HG03439 (cell line): ENCODE data around the gene ADI1.
"Not testable (repeated sequence)": the region's sequence is repeated elsewhere in the genome, so short reads cannot be mapped to it uniquely, and the experiment has no call there.

Experiments
- ATAC-seq: cut with Tn5 transposase; IDR thresholded peaks from one replicate; pipeline ENCODE4 v1.9.1; 2021; ENCODE audit warnings: mild to moderate bottlenecking, moderate library complexity; ENCODE audit not compliant: unreplicated experiment

ADI1 gene

DNA sequence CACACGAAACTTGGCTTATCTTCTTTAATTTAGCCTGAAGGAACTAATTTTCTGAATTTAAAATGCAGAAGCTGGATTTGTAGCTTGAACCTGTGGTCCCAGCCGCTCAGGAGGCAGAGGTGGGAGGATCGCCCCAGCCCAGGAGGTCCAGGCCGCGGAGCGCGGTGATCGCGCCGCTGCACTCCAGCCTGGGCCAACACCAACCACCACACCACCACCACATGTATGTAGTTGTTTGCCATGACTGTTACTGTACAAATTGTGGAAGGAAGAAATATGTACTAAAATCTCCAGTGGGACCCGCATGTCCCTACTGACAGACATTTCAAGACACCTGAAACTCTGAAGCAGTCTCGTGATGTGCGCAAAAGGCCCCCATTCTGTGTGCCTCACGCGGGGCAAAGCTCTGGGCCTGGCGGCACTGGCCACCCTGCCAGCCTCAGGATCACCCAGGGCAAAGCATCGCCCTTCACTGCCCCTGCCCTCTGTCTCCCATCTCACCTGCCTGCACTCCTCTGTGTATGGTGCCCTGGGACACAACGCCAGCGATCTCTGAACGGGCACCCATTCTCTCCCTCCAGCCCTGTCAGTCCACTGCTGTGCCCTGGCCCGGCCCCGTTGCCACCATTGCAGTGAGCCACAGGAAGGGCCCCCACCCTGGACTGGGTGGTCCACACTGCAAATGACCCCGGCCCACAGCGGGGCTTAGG, 10.1 kb upstream of the ADI1 start:
- ATAC-seq = no peak

DNA sequence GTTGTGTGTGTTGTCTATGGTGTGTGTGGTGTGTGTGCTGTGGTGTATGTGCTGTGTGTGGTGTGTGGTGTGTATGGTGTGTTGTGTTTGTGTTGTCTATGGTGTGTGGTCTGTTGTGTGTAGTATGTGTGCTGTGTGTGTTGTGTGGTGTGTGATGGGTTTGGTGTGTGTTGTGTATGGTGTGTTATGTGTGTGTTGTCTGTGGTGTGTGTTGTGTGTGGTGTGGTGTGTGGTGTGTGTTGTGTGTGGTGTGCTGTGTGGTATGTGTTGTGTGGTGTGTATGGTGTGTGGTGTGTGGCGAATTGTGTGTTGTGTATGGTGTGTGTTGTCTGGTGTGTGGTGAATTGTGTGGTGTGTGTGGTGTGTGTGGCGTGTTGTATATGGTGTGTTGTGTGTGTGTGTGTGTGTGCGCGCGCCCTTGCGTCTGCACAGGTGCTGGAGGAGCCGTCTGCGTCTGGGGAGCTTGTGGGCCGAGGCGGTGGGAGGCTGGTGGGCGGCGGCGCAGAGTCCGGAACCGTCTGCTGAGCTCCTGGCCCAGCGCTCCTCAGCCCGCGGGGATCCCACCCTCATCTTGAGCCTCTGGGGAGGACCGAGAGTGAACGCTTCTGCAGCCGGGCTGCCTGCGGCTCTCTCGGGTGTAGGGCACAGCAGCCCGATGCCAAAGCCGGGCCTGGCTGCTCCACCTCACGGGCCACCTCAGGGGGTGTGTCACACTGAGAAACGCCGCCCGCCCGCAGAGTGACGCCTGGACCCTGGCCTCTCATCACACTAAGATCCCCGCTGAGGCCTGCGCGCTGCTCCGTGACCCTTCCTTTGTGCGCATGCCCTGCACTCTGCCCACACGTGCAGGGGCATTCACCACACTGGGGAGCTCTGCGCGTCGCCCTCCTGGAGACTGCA, 8.8 kb upstream of the ADI1 start:
- ATAC-seq = no peak

DNA sequence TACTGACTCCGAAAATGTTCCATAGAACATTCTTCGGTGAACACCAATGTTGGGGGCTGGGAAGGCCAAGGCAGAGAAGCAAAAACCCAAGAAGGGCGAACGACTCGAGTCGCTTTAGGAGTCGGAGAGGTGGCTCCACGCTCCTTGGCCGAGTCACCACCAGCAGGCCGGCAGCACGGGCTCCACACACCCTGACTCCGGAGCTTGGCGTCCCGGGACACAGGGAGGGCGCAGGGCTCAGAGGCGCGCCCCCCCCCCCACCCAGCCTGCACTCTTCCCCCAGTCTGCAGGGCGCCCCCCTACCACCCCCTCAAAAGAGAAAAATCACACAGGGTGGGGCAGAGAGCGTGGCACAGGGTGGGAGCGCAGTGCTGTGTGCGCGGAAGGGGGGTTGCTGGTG, 7.5 kb upstream of the ADI1 start:
- ATAC-seq = no peak

DNA sequence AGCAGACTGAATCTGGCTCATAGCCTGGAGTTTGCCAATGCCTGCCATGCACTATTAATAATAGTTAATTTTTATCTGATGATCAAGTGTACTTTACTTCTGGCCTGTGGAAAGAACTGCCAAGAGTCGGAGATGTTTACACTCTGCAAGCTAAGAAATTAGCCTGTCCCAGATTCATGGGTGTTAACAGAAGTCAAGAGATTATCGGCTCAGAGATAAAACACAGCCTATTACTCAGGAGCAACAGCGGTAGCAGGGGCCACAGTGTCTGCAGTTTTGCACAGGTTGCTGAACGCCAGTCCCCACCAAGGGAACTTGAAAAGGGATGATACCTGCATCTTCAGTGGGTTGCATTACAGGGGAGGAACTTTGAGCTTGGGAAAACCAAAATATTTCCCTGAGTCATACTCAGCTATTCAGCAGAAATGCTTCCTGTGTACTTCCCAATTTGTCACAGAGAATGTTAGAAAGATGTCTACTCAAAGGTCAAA, 4.3 kb upstream of the ADI1 start:
- ATAC-seq = no peak

DNA sequence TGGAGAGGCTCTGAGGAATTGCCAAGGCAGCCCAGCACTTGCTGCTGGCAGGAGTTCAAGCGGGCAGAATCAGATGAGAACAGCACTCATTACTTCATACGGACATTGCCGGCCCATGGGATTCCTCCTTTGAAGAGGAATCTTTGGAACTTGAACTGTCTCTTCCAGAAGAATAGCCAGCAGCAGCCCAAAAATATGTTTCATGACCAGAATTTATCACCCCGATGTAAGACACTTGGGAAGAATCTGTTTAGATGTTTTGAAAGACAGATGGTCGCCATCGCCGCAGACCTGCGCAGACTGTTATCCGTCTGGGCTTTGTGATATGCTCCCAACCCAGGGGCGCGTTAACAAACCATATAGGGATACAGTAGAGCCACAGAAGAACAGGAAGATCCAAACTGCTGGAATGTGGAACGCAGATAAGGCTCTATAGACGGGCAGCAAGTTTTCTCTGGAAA, 3.7 kb upstream of the ADI1 start:
- no peak for ATAC-seq

DNA sequence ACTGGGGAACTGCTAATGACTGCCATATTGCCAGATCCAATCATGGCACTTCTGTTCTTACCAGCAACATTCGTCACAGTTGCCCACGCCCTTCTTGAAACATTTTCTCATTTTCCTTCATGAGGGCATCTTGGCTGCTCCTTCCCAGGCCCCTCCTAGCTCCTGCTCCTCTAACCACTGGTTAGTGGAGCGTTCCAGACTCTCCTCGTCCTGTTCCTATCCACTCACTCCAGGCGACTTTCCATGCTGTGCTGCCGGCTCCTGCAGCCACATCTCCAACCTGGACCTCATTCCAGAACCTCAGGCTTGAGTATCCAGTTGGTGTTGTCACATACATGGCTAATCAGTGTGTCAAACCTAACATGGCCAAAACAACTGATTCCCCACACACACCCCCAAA, 1.3 kb upstream of the ADI1 start:
- ATAC-seq = no peak

DNA sequence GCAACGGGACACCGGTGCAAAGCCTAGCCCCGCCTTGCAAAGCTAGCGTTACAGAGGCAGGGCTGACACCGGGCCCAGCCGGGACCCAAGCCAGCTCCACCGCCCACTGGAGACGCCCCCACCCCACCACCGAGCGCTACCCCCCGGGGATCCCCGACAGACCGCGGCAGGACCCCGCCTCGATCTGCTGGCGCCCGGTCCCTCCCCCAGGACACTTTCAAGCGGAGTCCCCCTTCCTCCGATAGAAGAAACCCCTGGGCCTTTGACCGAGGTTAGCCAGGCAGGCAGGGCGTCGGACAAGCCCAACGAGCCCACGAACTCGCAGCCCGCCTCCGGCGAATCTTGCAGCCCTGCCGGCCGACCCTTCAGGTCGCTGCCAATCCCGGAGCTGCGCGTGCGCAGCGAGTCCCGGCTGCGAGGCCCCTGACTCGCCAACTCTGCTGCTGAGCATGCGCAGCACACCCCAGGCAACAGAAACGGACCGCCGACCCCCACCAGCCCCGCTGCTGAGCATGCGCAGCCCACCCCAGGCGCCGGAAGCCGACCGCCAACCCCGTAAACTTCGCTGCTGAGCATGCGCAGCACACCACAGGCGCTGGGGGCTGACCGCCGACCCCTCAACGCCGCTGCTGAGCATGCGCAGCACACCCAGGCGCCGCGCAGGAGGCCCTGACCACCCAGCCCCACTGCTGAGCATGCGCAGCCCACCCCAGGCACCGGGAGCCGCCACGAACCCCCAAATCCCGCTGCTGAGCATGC, 656 bp downstream of the ADI1 start:
- ATAC-seq = peak; percentile 83

DNA sequence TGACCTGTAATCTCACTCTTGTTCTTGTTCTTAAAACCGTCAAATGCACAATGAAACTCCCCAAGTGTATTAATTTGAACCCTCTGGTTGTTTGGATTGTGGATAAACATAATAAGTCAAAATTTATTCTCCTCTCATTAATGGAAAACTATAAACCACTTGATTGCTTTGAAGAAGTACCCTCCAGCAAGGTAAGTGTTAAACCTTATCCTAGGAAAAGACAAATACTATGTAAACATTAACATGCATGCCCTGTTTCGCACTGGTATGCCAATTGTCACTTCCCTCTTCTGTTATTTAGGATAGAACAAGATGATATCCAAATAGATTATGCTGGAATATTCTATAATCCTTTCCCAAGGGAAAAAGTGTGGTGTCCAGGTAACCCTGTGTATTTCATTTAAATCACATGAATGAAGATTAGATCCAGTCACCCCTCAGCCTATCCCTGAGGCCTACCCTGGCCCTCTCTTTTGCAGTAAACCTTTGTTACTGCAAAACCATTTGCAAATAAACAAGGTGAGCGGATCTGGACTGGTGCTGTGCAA, 1.3 kb downstream of the ADI1 start:
- ATAC-seq = no peak

DNA sequence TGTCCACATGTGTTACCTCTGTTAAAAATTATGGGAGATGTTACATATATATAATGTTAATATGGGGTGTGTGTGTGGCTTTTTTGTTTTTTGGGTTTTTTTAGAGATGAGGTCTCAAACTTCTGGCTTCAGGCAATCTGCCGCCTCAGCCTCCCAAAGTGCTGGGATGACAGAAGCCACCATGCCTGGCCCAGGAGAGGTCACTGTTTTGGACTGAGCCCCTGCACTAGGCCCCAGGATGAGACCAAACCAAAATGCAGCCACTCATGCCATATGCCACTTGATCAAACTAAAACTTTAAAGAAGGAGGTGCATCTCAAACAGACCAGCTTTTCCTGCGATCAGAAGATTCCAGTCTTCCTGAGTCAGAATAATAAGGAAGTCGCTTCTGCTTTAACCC, 2.5 kb downstream of the ADI1 start:
- ATAC-seq = no peak

DNA sequence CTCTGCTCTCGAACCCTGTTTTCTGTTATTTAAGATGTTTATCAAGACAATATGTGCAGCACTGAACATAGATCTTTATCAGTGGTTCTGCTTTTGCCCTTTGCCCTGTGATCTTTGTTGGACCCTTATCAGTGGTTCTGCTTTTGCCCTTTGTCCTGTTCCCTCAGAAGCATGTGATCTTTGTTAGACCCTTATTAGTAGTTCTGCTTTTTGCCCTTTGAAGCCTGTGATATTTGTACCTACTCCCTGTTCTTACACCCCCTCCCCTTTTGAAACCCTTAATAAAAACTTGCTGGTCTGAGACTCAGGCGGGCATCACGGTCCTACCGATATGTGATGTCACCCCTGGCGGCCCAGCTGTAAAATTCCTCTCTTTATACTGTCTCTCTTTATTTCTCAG, 3.9 kb downstream of the ADI1 start:
- ATAC-seq = not testable (repeated sequence)

DNA sequence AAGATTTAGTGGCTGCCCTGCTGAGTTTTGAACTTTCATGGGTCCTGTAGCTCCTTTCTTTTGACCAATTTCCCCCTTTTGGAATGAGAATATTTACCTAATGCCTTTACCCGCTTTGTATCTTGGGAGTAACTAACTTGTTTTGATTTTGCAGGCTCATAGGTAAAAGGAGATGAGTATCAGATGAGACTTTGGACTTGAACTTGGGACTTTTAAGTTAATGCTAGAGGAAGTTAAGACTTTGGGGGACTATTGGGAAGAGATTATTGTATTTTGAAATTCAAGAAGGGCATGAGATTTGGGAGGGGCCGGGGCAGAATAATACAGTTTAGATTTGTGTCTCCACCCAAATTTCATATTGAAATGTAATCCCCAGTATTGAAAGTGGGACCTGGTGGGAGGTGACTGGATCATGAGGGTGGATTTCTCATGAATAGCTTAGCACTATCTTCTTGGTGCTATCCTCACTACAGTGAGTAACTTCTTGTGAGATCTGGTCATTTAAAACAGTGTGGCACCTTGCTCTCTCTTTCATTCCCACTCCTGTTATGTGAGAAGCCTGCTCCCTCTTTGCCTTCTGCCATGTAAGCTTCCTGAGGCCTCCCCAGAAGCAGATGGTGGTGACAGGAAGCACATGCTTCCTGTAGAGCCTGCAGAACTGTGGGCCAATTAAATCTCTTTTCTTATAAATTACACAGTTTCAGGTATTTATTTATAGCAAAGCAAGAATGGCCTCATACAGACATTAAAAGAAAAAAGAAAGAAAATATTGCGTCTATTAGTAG, 6.1 kb downstream of the ADI1 start:
- no peak for ATAC-seq

DNA sequence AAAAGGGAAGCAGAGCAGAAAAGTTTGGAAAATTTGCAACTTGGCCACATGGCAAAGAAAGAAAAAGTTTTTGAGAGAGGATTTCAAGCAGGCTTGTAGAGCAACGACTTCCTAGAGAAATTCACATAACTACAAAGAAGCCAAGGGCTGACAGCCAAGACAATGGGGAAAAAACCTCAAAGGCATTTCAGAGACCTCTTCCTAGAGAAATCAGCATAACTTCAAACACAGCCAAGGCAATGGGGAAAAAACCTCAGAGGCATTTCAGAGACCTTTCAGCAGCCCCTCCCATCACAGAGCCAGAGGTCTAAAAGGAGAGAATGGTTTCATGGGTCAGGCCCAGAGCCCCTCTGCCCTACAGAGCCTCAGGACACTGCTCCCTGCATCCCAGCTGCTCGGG, 7.2 kb downstream of the ADI1 start:
- no peak for ATAC-seq

DNA sequence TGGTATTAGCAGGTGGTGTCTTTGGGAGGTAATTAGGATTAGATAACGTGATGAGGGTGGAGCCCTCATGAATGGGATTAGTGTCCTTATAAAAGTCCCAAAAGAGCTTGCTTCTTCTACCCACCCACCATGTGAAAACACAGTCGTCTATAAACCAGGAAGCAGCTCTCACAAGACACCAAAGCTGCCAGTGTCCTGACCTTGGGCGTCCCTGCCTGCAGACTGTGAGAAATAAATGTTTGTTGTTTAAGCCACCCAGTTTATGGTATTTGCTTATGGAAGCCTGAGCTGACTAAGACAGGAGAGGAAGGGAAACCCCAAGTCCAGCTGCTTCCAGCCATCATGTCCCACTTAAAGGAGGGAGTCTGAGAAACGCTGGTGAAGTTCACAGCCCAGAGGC, 13.6 kb downstream of the ADI1 start:
- no peak for ATAC-seq

DNA sequence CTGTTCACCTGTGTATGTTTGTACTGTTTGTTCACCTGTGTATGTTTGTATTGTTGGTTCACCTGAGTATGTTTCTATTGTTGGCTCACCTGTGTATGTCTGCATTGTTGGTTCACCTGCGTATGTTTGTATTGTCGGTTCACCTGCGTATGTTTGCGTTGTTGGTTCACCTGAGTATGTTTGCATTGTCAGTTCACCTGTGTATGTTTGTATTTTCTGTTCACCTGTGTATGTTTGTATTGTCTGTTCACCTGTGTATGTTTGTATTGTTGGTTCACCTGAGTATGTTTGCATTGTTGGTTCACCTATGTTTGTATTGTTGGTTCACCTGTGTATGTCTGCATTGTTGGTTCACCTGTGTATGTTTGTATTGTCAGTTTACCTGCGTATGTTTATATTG, 14.6 kb downstream of the ADI1 start:
- no peak for ATAC-seq

DNA sequence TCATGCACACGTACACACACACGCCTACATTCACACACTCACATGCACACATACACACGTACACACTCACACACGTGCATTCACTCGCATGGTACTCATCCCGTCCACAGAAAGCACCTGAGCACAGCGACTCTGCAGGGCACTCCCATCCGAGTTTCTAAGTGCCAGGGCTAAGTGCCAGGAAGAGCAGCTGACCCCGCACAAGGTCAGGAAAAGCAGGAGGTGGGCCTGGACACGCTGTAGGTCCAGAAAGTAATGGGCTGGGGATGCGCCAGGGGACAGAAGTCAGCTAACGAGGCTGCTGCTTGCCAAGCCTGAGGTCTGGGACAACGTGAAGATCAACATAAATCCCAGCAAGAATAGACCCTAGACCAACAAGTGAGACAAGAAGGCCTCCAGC, 15.8 kb downstream of the ADI1 start:
- no peak for ATAC-seq

DNA sequence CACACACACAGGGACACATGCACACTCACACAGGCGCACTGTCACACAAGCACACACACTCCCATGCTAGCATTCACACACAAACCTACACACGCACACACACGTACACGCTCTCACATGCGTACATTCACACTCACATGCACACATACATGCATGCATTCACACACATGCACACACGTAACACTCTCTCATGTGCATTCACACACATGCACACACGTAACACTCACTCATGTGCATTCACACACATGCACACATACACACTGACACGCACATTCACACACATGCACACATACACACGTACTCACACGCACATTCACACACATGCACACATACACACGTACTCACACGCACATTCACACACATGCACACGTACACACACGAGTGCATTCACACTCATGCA, 16.3 kb downstream of the ADI1 start:
- no peak for ATAC-seq

DNA sequence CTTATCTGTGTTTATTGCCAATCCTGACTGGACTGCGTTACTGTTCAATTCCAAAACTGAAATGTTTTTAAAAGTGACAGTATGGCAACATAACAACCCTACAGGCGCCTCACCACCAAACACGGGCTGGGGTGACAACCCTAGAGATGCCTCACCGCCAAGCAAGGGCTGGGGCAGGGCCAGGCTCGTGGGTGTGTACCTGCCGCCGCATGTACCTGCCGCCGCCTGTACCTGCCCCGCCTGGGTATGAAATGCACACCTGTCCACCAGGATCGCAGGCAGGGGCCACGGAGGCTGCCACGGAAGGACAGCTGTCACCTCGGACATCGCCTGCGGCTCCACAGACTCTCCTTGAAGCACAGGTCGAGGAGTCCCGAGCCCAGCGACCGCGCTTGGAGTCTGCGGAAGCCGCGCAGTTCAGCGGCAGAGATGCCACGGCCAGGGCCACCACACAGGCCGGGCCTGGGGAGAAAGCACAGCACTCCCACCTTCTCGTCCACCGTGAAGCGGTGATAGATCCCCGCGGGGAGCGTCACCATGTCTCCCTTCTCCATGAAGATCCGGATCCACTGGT, 18.9 kb downstream of the ADI1 start:
- no peak for ATAC-seq

DNA sequence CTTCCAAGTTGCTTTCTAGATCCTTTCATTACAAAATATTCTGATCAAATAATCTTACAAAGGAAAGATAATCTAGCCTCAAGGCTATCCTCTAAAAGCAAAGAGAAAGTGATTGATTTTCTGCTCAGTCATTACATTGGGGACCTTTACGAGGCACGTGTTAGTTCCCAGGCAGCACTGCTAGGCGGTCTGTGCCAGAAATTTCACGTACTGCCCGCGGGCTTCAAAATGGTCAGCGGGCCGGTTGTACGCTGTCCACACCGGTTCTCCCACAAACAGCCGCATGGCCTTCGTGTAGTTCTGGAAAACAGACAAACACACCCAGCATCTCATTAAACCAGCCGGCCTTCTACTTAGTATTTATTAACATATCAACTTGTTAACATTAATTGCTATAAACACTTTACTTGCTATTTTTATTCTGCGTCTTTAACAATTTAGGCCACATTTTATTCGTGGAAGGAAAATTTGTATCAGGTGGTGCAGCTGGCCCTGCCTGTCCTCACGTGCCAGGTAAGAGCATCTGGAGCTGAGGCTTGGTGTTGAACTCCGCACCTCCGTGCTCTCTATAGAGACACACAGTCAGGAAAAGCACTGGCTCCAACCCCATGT, 20.4 kb downstream of the ADI1 start:
- no peak for ATAC-seq

DNA sequence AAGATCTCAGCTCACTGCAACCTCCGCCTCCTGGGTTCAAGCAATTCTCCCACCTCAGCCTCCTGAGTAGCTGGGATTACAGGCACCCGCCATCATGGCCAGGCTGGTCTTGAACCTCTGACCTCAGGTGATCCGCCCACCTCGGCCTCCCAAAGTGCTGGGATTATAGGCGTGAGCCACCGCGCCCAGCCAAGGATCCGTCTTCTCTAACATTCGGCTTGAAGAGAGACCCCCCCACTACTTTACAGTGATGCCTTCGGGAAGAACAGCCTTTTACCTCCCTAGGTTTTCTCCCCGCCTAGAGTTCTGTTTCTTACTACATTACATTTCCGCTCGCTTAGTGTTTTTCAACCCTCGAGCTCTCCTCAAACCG, 22.6 kb downstream of the ADI1 start:
- not testable (repeated sequence) for ATAC-seq
